K562 (cell line): ENCODE data around the gene NUDCD3. TPM values are rescaled to one million over a fixed set of nuclear protein-coding genes. Genes with fewer than 3 reads are reported as not detected.

Experiments
- ATAC-seq: fragments of 200-7000 bp; cut with Tn5 transposase; 3 replicates; pipeline ENCODE4 v1.9.1; 2020; ENCODE audit warnings: moderate library complexity
- BruUV-seq: library from RNA; stranded (reverse); fragments of 400-500 nt; replicated peaks from 2 replicates; lab custom pipeline; 2021; lab: Mats Ljungman, UMichigan
- CTCF ChIA-PET: fragments of 300-600 bp; formaldehyde crosslinking; extraction: SDS; loops from one replicate; lab custom pipeline; 2021; ENCODE audit warnings: low intra/inter-chr PET ratio; lab: Yijun Ruan, JAX
- POLR2A ChIA-PET: fragments of 300-600, 350-650 bp; sonication (Branson Sonifier 250); formaldehyde crosslinking; extraction: SDS; loops from one replicate; lab custom pipeline; 2021; ENCODE audit warnings: antibody characterized with exemption, inconsistent platforms; lab: Yijun Ruan, JAX
- DNase-seq, 4 experiments: peaks; one replicate each; pipeline versions ENCODE4 v3.0.0 to v3.0.0-alpha.2; 2011 to 2018; ENCODE audit warnings: low spot score in 3 of 4, mixed read lengths in 3 of 4; ENCODE audit errors: extremely low read depth in 1 of 4
- FAIRE-seq: peaks from 2 replicates; lab custom pipeline; 2011; peaks lifted over from hg19 to GRCh38; lab: Jason Lieb, UNC
- H2AFZ ChIP-seq: 2 replicates; pipeline ENCODE4 v1.6.0; 2011; ENCODE audit warnings: low read depth, low read length, control low read depth, inconsistent platforms
- H3K27ac ChIP-seq: fragments of 200-600 bp; 3 replicates; pipeline ENCODE4 v1.8.0; 2011; ENCODE audit warnings: low read depth, mild to moderate bottlenecking, control low read depth, inconsistent platforms, low read length, moderate library complexity, mixed read lengths; ENCODE audit errors: extremely low read depth
- H3K27me3 ChIP-seq, 2 experiments: fragments of 300-600 bp in 1 of 2; 2 replicates in 1 of 2; 3 replicates in 1 of 2; pipeline versions ENCODE4 v1.6.0 to v1.8.0; 2011; ENCODE audit warnings: inconsistent platforms in 2 of 2, low read length in 2 of 2, mild to moderate bottlenecking in 1 of 2, mixed read lengths in 1 of 2, moderate library complexity in 1 of 2; ENCODE audit not compliant: control insufficient read depth in 2 of 2, insufficient read depth in 2 of 2
- H3K36me3 ChIP-seq: fragments of 300-600 bp; 3 replicates; pipeline ENCODE4 v1.8.0; 2011; ENCODE audit warnings: mild to moderate bottlenecking, low read length, inconsistent platforms; ENCODE audit not compliant: control insufficient read depth, insufficient read depth
- H3K4me1 ChIP-seq, 2 experiments: fragments of 200-600 bp in 1 of 2; replicated peaks in 1 of 2; 2 replicates in 1 of 2; 3 replicates in 1 of 2; pipeline versions ENCODE4 v1.5.1 to v1.8.0; 2011; ENCODE audit warnings: inconsistent platforms in 2 of 2, low read length in 2 of 2, mild to moderate bottlenecking in 1 of 2, mixed read lengths in 1 of 2, moderate library complexity in 1 of 2; ENCODE audit not compliant: control insufficient read depth in 2 of 2, insufficient read depth in 2 of 2
- H3K4me2 ChIP-seq: 2 replicates; pipeline ENCODE4 v1.6.1; 2011; ENCODE audit warnings: low read length, control low read depth, inconsistent platforms, mixed read lengths; ENCODE audit not compliant: insufficient read depth
- H3K4me3 ChIP-seq: fragments of 200-600 bp; sonication (generic), shearing (Covaris generic); 2 replicates; pipeline ENCODE4 v1.5.1; 2016; ENCODE audit warnings: control low read depth, inconsistent platforms
- H3K79me2 ChIP-seq: fragments of 200-600 bp; 3 replicates; pipeline ENCODE4 v1.8.0; 2011; ENCODE audit warnings: low read length, inconsistent platforms; ENCODE audit not compliant: control insufficient read depth, insufficient read depth
- H3K9ac ChIP-seq, 2 experiments: 2 replicates each; pipeline versions ENCODE4 v1.6.0 to v1.6.1; 2011; ENCODE audit warnings: low read depth in 2 of 2, low read length in 2 of 2, control low read depth in 1 of 2, inconsistent platforms in 1 of 2, mild to moderate bottlenecking in 1 of 2, mixed read lengths in 1 of 2; ENCODE audit not compliant: insufficient read depth in 1 of 2
- H3K9me1 ChIP-seq: one replicate; pipeline ENCODE4 v1.6.0; 2011; ENCODE audit warnings: inconsistent platforms, mild to moderate bottlenecking, low read length, moderate library complexity; ENCODE audit not compliant: control insufficient read depth, insufficient read depth
- H3K9me3 ChIP-seq: replicated peaks from 2 replicates; pipeline ENCODE4 v1.5.1; 2011; ENCODE audit warnings: low read depth, low read length, inconsistent platforms; ENCODE audit not compliant: control insufficient read depth, insufficient read depth
- H4K20me1 ChIP-seq: replicated peaks from 2 replicates; pipeline ENCODE4 v1.6.1; 2011; ENCODE audit warnings: low read length, inconsistent platforms, mixed read lengths; ENCODE audit not compliant: control insufficient read depth, insufficient read depth
- C11orf30 ChIP-seq: fragments of 450-650 bp; IDR thresholded peaks from 2 replicates; pipeline ENCODE4 v1.6.1; 2016; ENCODE audit warnings: low read depth, mild to moderate bottlenecking
- CTBP1 ChIP-seq: fragments of 450-650 bp; IDR thresholded peaks from 2 replicates; pipeline ENCODE4 v1.6.1; 2016; ENCODE audit warnings: borderline replicate concordance
- EGR1 ChIP-seq: fragments of 450-650 bp; conservative IDR thresholded peaks from 2 replicates; pipeline ENCODE4 v1.6.1; 2017; ENCODE audit warnings: mild to moderate bottlenecking
- HNRNPK ChIP-seq: fragments of 200-400 bp; formaldehyde crosslinking; IDR thresholded peaks from one replicate; pipeline ENCODE4 v1.6.1; 2018; ENCODE audit warnings: mild to moderate bottlenecking, low read depth, low read length; ENCODE audit not compliant: poor library complexity, severe bottlenecking
- MAFF ChIP-seq: IDR thresholded peaks from 2 replicates; pipeline ENCODE4 v1.6.1; 2012; ENCODE audit warnings: low read length, improper control_type of control experiment
- MAFK ChIP-seq: IDR thresholded peaks from 2 replicates; pipeline ENCODE4 v1.6.1; 2011; ENCODE audit warnings: low read length, improper control_type of control experiment
- MEF2A ChIP-seq: IDR thresholded peaks from 2 replicates; pipeline ENCODE4 v1.6.1; 2011; ENCODE audit warnings: low read depth, mild to moderate bottlenecking, low read length, moderate library complexity; ENCODE audit not compliant: control insufficient read depth
- PYGO2 ChIP-seq: fragments of 450-650 bp; IDR thresholded peaks from 2 replicates; pipeline ENCODE4 v1.6.1; 2016; ENCODE audit warnings: mild to moderate bottlenecking, missing genetic modification characterization, moderate library complexity, missing compliant biosample characterization
- ZFP36 ChIP-seq: fragments of 150-350 bp; IDR thresholded peaks from 2 replicates; pipeline ENCODE4 v1.6.1; 2018; ENCODE audit warnings: low read length, low read depth; ENCODE audit not compliant: partially characterized antibody
- ZNF316 ChIP-seq: fragments of 450-650 bp; IDR thresholded peaks from 2 replicates; pipeline ENCODE4 v1.6.1; 2016
- ZNF324 ChIP-seq: fragments of 250-450 bp; sonication (Bioruptor Pico); IDR thresholded peaks from 2 replicates; pipeline ENCODE4 v1.4.0; 2020; ENCODE audit warnings: mild to moderate bottlenecking
- ZNF696 ChIP-seq: fragments of 250-450 bp; sonication (Bioruptor Pico); conservative IDR thresholded peaks from 2 replicates; pipeline ENCODE4 v1.4.0; 2020; ENCODE audit warnings: mild to moderate bottlenecking, moderate library complexity
- ZNF778 ChIP-seq: fragments of 450-650 bp; formaldehyde crosslinking; IDR thresholded peaks from 2 replicates; pipeline ENCODE4 v1.4.0; 2020; ENCODE audit warnings: mild to moderate bottlenecking, moderate library complexity
- WGBS: fragments of 100-300 bp; shearing (Covaris generic); methylation state at CpG from one replicate; pipeline ENCODE4 v1.1.6; 2016; ENCODE audit warnings: low coverage, mixed read lengths; ENCODE audit not compliant: insufficient coverage; ENCODE audit errors: missing lambda C conversion rate; 5-methylcytosine and 5-hydroxymethylcytosine counted together
- in situ Hi-C: fragments of 300-500 bp; cut with MboI; formaldehyde crosslinking; loops from 4 replicates; pipeline ENCODE4 v1.15.0; 2018; ENCODE audit warnings: inconsistent platforms, mixed read lengths
- intact Hi-C: fragments of 100-400 bp; cut with micrococcal nuclease; formaldehyde crosslinking; loops from 2 replicates; pipeline ENCODE4 v1.14.2; 2022
- polyA plus RNA-seq, 8 experiments: library from polyadenylated mRNA; depleted of rRNA in 4 of 8; stranded (reverse) in 5 of 8; unstranded in 3 of 8; fragments of >200 nt; fragmentation: Nextera tagmentation in 2 of 8; fragmentation: Illumina TruSeq in 1 of 8; extraction: Ambion mirVana in 2 of 8; extraction: Trizol in 1 of 8; gene quantifications; 2 replicates each; pipeline versions ENCODE4 v1.2.1 to v1.2.3, GENCODE V29; 2011 to 2014; ENCODE audit warnings: inconsistent platforms in 1 of 8, missing spikeins in 1 of 8
- total RNA-seq, 7 experiments: library from RNA; depleted of rRNA in 6 of 7; stranded (reverse); fragments of >200 nt in 6 of 7; fragmentation: Illumina TruSeq in 2 of 7; extraction: Trizol in 2 of 7; gene quantifications; 2 replicates each; pipeline versions ENCODE4 v1.2.1 to v1.2.3, GENCODE V29; 2011 to 2021; ENCODE audit warnings: low replicate concordance in 1 of 7

NUDCD3 gene
- total and polyA plus RNA-seq, 9 of the 15 experiments (the other 6 are each of a cell fraction or from before 2014, with no cell fraction given), result 24.8 to 64.2 (median 42.6) TPM

DNA sequence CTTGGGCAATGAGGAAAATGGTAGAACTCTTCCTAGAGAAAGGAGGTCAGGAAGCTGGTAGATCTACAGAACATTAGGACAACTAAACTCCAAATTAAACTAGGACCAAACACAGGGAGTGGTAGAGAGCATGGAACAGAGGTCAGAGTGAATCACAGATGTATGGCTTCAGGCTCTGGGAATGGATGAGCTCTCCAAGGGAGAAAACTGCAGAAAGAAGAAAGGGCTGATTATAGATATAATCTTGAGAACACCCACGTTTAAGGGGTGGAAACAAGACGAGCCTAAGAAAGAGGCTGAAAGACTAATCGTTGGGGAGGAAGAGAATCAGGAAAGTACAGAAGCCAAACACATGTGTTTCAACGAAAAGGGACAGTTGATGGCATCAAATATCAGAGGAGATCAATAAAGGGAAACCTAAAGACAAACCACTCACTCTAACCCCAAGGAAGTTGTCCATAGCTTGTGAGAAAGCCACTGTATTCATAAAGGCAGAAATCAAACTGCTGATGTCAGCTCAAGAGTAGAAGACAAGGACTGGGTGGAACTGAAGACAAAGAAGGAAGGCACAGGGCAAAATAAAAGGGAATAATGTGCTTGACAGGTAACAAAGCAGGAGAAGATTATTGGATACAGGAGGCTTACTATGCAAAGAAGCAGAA lies 41.4 kb downstream of the NUDCD3 start:
- WGBS, result 29% methylated on average over 4 of the region's 4 CpGs
- Histone ChIP-seq H3K9ac (no peak overlapping the region), H3K27ac (no peak overlapping the region), H4K20me1 (peaks cover 5% of the 10 kb centered on the region), H3K4me1 (peaks cover 0 to 7% of the 10 kb centered on the region in 2 experiments; a peak in 2 of 5 replicates), H3K9me1 (no peaks in the 10 kb centered on the region), H2AFZ (no peak overlapping the region), H3K27me3 (no peaks in the 10 kb centered on the region)
- DNase-seq (no peak), FAIRE-seq (no peak)
- ChIA-PET CTCF (no interaction called here), POLR2A (interaction anchor here (0.6 kb wide), 2 partner anchors 11 to 177 kb away, joined by 3 read pairs; no protein-coding TSS in a partner anchor)
- in situ Hi-C loops, result no loop called here
- BruUV-seq, result no TSS peak
- intact Hi-C loops, result no loop called here
- TF ChIP-seq PYGO2 (tag), result no peak
- no peak for TF ChIP-seq HNRNPK
- TF ChIP-seq MAFF, result 0 out of 2 replicates have a peak, but pooled peaks have one; percentile 4
- TF ChIP-seq ZNF324 (CRISPR knock-in tag), result no peak
- peak; percentile 48 for TF ChIP-seq ZNF316
- peak; percentile 64 for TF ChIP-seq EGR1
- TF ChIP-seq C11orf30, result peak; percentile 36; the same call in 1 of the 2 replicates
- TF ChIP-seq CTBP1, result no peak
- TF ChIP-seq ZNF696 (CRISPR knock-in tag), result no peak
- TF ChIP-seq MAFK, result 0 out of 2 replicates have a peak, but pooled peaks have one; percentile 13
- no peak for TF ChIP-seq ZFP36
- no peak for TF ChIP-seq MEF2A
- TF ChIP-seq ZNF778, result no peak
- TF ChIP-seq, all 486 proteins: peak for 5
- Histone ChIP-seq H3K79me2 (peaks cover 42% of the 10 kb centered on the region; the same call in 2 of the 3 replicates), H3K36me3 (peaks cover 62% of the 10 kb centered on the region; the same call in 1 of the 3 replicates), H3K4me2 (peak overlapping the region; percentile 13; the same call in 1 of the 2 replicates), H3K9me3 (no peaks in the 10 kb centered on the region), H3K4me3 (no peak overlapping the region)
- ATAC-seq, result no peak
